K562 (cell line): Measurements from ENCODE around the gene EFHD2. TPM values are rescaled to one million over a fixed set of nuclear protein-coding genes. Genes with fewer than 3 reads are reported as not detected.

Source experiments
- AFF1 ChIP-seq, 2 experiments: fragments of 450-650 bp; IDR thresholded peaks; 2 replicates each; pipeline ENCODE4 v1.6.1; 2018; ENCODE audit warnings: mild to moderate bottlenecking in 2 of 2, low read depth in 1 of 2; ENCODE audit not compliant: partially characterized antibody in 2 of 2
- DACH1 ChIP-seq: fragments of 450-650 bp; IDR thresholded peaks from 2 replicates; pipeline ENCODE4 v1.6.1; 2018; ENCODE audit not compliant: partially characterized antibody
- E2F3 ChIP-seq: fragments of 250-450 bp; sonication (Bioruptor Pico); IDR thresholded peaks from 2 replicates; pipeline ENCODE4 v1.4.0; 2020; ENCODE audit warnings: mild to moderate bottlenecking
- EP400 ChIP-seq: fragments of 450-650 bp; IDR thresholded peaks from 2 replicates; pipeline ENCODE4 v1.6.1; 2017; ENCODE audit warnings: antibody characterized with exemption, mild to moderate bottlenecking, moderate library complexity
- ESRRB ChIP-seq: fragments of 250-450 bp; sonication (Bioruptor Pico); IDR thresholded peaks from 2 replicates; pipeline ENCODE4 v1.5.0; 2020; ENCODE audit warnings: mild to moderate bottlenecking, moderate library complexity, borderline replicate concordance
- ETS2 ChIP-seq: IDR thresholded peaks from 2 replicates; pipeline ENCODE4 v1.6.1; 2016; ENCODE audit warnings: borderline replicate concordance, missing genetic modification characterization, mild to moderate bottlenecking, moderate library complexity, missing compliant biosample characterization; ENCODE audit not compliant: poor library complexity, severe bottlenecking
- ETV1 ChIP-seq: fragments of 450-650 bp; conservative IDR thresholded peaks from 2 replicates; pipeline ENCODE4 v1.6.1; 2016; ENCODE audit warnings: missing genetic modification characterization, control low read depth, low read depth, missing compliant biosample characterization
- FOXK1 ChIP-seq: sonication (generic); formaldehyde crosslinking; IDR thresholded peaks from 2 replicates; pipeline ENCODE4 v1.8.0; 2022; ENCODE audit warnings: missing genetic modification reagents, mild to moderate bottlenecking, borderline replicate concordance
- FOXO4 ChIP-seq: fragments of 450-650 bp; formaldehyde crosslinking; IDR thresholded peaks from 2 replicates; pipeline ENCODE4 v1.4.0; 2020; ENCODE audit warnings: mild to moderate bottlenecking, moderate library complexity
- HNRNPL ChIP-seq: fragments of 200-400 bp; formaldehyde crosslinking; IDR thresholded peaks from 2 replicates; pipeline ENCODE4 v1.6.1; 2017; ENCODE audit warnings: low read depth, mild to moderate bottlenecking, low read length
- KDM2B ChIP-seq: fragments of 250-450 bp; sonication (Bioruptor Pico); IDR thresholded peaks from 2 replicates; pipeline ENCODE4 v1.8.0; 2021; ENCODE audit warnings: mild to moderate bottlenecking, moderate library complexity
- MED1 ChIP-seq: sonication (generic); formaldehyde crosslinking; IDR thresholded peaks from 2 replicates; pipeline ENCODE4 v1.8.1; 2023; ENCODE audit warnings: missing genetic modification reagents, borderline replicate concordance
- MTA1 ChIP-seq: fragments of 450-650 bp; IDR thresholded peaks from 2 replicates; pipeline ENCODE4 v1.6.1; 2017; ENCODE audit warnings: borderline replicate concordance
- MTF1 ChIP-seq: fragments of 250-450 bp; sonication (Bioruptor Pico); IDR thresholded peaks from 2 replicates; pipeline ENCODE4 v1.9.0; 2021; ENCODE audit warnings: moderate library complexity, mild to moderate bottlenecking, inconsistent platforms, borderline replicate concordance
- NFYB ChIP-seq: IDR thresholded peaks from 2 replicates; pipeline ENCODE4 v1.6.1; 2011; ENCODE audit warnings: mild to moderate bottlenecking, moderate library complexity; ENCODE audit not compliant: insufficient read length; ENCODE audit errors: extremely low read depth
- TCF3 ChIP-seq: sonication (generic); formaldehyde crosslinking; IDR thresholded peaks from 2 replicates; pipeline ENCODE4 v1.4.0; 2020; ENCODE audit warnings: mild to moderate bottlenecking, missing genetic modification reagents
- polyA plus RNA-seq, 8 experiments: library from polyadenylated mRNA; depleted of rRNA in 4 of 8; stranded (reverse) in 5 of 8; unstranded in 3 of 8; fragments of >200 nt; fragmentation: Nextera tagmentation in 2 of 8; fragmentation: Illumina TruSeq in 1 of 8; extraction: Ambion mirVana in 2 of 8; extraction: Trizol in 1 of 8; gene quantifications; 2 replicates each; pipeline versions ENCODE4 v1.2.1 to v1.2.3, GENCODE V29; 2011 to 2014; ENCODE audit warnings: inconsistent platforms in 1 of 8, missing spikeins in 1 of 8
- total RNA-seq, 7 experiments: library from RNA; depleted of rRNA in 6 of 7; stranded (reverse); fragments of >200 nt in 6 of 7; fragmentation: Illumina TruSeq in 2 of 7; extraction: Trizol in 2 of 7; gene quantifications; 2 replicates each; pipeline versions ENCODE4 v1.2.1 to v1.2.3, GENCODE V29; 2011 to 2021; ENCODE audit warnings: low replicate concordance in 1 of 7
- TF ChIP-seq, protein P1 (sequence below): IDR thresholded peaks from 2 replicates; pipeline ENCODE4 v1.6.1; 2011; ENCODE audit not compliant: insufficient read length; ENCODE audit errors: extremely low read depth
- TF ChIP-seq, protein P2 (sequence below), 2 experiments: fragments of 450-650 bp; IDR thresholded peaks; 2 replicates each; pipeline ENCODE4 v1.6.1; 2016

EFHD2 gene
- total and polyA plus RNA-seq, 9 of the 15 experiments (the other 6 are each of a cell fraction or from before 2014, with no cell fraction given) = 1.7 to 73.5 (median 25.2) TPM

DNA sequence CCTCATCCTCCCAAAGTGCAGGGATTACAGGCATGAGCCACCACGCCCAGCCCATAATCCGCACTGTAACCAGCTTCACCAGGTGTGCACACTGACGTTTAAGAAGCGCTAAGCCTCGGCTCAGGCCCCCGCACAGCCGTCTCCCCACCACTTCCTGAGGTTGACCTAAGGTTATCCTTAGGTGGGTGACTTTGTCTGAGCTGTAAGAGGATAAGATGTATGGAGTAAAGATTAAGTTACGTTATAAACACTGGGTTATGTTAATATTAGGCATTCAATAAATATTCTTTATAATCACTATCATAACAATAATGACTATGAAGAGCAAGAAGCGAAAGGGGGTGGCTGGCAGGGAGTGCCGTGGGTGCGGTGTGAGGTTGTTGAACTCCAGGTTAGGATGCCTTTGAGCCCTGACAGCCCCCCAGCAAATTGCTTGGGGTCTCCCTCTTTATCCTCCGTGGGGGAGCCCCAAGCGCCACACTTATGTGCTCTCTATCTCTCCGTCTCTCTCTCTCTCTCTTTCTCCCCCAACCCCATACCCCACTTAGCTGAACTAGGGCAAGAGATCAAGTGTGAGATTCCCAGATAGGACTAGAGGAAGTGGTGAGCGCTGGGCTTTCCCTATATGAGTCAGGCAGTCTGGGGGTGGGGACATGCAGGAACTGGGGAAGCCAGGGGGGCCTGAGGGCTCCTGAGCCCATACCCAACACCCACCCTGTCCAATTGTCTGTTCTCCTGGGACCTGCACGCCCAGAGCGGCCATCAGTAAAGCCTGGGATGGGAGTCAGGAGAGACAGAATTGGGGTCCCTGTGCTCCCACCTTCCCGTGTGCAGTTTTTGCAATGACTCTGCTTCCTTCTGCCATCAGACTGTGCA, 7.6 kb downstream of the EFHD2 start (continued):
- TF ChIP-seq AFF1 (IDR thresholded peaks at IDR 0.05; ENCODE audit: low read depth in 1 of 2, partially characterized antibody in 2 of 2) = no peak
- TF ChIP-seq EP400 = no peak
- peak; percentile 23 for TF ChIP-seq DACH1
- peak; percentile 70 for TF ChIP-seq ETV1 (tag)
- no peak for TF ChIP-seq MTF1 (CRISPR knock-in tag)
- TF ChIP-seq ESRRB (CRISPR knock-in tag) = no peak
- TF ChIP-seq E2F3 (CRISPR knock-in tag) = no peak
- TF ChIP-seq MED1 (CRISPR knock-in tag) = no peak
- peak; percentile 72; the same call in 1 of the 2 replicates for TF ChIP-seq MTA1
- TF ChIP-seq ETS2 = no peak
- TF ChIP-seq FOXO4 (CRISPR knock-in tag) = no peak
- TF ChIP-seq, protein P1, sequence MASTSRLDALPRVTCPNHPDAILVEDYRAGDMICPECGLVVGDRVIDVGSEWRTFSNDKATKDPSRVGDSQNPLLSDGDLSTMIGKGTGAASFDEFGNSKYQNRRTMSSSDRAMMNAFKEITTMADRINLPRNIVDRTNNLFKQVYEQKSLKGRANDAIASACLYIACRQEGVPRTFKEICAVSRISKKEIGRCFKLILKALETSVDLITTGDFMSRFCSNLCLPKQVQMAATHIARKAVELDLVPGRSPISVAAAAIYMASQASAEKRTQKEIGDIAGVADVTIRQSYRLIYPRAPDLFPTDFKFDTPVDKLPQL = no peak
- peak; percentile 38; the same call in 1 of the 2 replicates for TF ChIP-seq TCF3
- TF ChIP-seq NFYB = no peak
- 0 out of 2 replicates have a peak, but pooled peaks have one; percentile 23 for TF ChIP-seq KDM2B
- TF ChIP-seq, protein P2, sequence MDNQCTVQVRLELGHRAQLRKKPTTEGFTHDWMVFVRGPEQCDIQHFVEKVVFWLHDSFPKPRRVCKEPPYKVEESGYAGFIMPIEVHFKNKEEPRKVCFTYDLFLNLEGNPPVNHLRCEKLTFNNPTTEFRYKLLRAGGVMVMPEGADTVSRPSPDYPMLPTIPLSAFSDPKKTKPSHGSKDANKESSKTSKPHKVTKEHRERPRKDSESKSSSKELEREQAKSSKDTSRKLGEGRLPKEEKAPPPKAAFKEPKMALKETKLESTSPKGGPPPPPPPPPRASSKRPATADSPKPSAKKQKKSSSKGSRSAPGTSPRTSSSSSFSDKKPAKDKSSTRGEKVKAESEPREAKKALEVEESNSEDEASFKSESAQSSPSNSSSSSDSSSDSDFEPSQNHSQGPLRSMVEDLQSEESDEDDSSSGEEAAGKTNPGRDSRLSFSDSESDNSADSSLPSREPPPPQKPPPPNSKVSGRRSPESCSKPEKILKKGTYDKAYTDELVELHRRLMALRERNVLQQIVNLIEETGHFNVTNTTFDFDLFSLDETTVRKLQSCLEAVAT (IDR thresholded peaks at IDR 0.05) = no peak
- no peak for TF ChIP-seq HNRNPL
- TF ChIP-seq FOXK1 (CRISPR knock-in tag) = no peak
